GM13977 (cell line): Measurements from ENCODE around the gene NPRL2.

ENCODE experiments used
- DNase-seq: peaks from one replicate; pipeline ENCODE4 v3.0.0; 2012; ENCODE audit warnings: low spot score
- in situ Hi-C: fragments of 300-500 bp; cut with MboI; formaldehyde crosslinking; loops from one replicate; pipeline ENCODE4 v1.12.0; 2022; ENCODE audit warnings: low sequenced_read_pairs, low pct_unique_long_range_greater_than_20kb, mixed read lengths, inconsistent platforms; ENCODE audit not compliant: unreplicated experiment
- TF ChIP-seq, protein P1 (sequence below): IDR thresholded peaks from 2 replicates; pipeline ENCODE4 v1.5.1; 2012; ENCODE audit warnings: mild to moderate bottlenecking, control low read depth; ENCODE audit not compliant: insufficient read depth; ENCODE audit errors: extremely low read depth, missing control alignments

The NPRL2 gene

DNA sequence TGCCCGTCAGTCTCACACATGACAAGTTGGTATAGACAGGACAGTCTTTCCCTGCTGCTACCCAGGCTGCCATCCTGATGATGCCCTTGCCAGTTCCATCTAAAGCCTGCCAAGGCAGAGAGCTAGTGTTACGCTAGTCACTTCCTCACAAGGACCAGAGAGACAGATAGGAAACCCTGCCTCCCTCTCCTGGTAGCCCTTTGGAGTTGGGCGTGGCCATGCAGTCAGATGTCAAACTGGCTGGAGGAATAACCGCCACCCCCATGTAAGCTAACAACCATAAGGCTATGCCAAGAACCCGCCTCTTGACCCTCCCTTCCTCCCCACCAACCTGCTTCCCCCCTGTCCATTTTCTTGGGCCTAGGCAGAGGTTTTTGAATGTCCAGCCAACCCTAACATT is 6.0 kb upstream of the NPRL2 start:
- TF ChIP-seq, protein P1, sequence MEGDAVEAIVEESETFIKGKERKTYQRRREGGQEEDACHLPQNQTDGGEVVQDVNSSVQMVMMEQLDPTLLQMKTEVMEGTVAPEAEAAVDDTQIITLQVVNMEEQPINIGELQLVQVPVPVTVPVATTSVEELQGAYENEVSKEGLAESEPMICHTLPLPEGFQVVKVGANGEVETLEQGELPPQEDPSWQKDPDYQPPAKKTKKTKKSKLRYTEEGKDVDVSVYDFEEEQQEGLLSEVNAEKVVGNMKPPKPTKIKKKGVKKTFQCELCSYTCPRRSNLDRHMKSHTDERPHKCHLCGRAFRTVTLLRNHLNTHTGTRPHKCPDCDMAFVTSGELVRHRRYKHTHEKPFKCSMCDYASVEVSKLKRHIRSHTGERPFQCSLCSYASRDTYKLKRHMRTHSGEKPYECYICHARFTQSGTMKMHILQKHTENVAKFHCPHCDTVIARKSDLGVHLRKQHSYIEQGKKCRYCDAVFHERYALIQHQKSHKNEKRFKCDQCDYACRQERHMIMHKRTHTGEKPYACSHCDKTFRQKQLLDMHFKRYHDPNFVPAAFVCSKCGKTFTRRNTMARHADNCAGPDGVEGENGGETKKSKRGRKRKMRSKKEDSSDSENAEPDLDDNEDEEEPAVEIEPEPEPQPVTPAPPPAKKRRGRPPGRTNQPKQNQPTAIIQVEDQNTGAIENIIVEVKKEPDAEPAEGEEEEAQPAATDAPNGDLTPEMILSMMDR: no peak
- no peak for DNase-seq
- in situ Hi-C loops: no loop called here

DNA sequence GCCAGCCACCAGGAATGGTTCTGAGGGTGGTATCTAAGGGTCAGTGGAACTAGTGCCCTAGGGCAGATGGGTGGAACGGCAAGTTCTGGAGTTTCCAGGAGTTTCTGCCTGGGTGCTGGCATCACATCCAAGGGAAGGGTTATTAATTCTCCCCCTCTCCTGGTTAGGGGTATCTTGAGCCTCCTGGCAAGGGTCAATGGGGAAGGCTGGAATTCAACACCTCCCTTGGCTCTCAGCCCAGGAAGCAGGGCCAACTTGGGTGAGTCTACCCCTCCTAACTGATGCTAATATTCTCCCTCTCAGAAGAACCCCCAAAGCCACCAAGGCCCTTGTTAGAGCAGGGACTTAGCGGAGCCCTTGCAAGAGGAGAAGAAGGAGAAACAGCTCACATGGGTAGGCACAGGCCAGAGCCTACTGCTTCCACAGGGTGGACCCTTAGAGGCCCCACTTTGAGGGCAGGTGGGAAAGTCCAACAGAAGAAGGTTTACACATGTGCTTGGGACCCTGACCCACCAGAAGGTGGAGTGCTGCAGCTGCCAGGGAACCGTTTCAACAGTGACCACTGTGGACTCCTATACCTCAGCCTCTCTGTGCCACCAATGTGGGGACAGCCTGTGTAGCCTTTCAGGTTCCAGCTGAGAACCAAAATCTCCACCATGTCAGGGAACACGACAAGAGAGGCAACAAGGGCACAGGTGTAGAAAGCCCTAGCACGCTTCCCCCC is 5.4 kb upstream of the NPRL2 start:
- DNase-seq: no peak
- TF ChIP-seq, protein P1: no peak
- in situ Hi-C loops: no loop called here

DNA sequence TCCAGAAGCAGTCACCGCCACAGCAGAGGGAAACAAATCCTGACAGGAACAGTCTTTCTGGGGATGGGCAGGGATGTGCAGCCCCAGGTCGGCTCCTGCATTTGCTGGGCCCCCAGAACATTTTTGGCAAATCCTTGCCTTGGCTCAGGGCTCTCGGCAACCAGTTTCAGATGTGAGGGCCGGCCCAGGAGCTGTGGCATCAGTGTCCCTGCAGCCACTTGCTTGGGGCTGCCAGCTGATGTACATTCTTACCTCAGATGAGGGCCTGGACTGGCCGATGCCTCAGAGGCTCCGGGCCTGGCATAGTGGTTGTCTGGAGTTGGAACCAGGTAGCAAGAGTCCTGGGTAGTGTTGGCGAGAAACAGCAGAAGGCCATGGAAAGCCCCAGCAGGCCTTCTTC is 4.3 kb upstream of the NPRL2 start:
- DNase-seq: no peak
- in situ Hi-C loops: no loop called here
- TF ChIP-seq, protein P1: no peak

DNA sequence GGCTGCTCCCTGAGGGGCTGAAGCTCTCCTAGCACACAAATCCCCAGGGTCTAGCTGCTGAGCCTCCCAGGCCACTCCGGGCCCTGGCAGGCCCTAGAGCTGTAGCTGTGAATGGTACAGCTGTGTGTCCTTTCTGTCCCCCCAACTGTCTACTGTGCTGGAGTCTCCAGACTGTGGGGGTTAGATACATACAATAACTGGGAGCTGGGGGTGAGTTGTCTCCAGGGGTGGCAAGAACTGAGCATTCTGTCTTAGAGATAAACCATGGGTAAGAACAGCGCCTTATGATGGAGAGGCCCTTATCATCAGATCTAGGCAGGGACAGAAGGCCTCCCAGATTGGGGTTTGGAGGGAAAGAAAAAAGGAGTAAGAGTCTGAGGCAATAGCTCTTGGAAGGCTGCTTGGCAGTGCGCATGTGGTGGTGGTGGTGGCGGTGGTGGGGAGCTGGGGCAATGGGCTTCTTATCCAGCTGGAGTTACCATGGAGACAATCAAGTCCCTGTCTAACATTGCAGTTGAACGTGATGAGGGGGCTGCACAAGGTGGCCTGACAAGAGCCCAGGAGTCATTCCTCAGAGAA is 3.7 kb upstream of the NPRL2 start:
- DNase-seq: no peak
- TF ChIP-seq, protein P1: no peak
- in situ Hi-C loops: no loop called here

DNA sequence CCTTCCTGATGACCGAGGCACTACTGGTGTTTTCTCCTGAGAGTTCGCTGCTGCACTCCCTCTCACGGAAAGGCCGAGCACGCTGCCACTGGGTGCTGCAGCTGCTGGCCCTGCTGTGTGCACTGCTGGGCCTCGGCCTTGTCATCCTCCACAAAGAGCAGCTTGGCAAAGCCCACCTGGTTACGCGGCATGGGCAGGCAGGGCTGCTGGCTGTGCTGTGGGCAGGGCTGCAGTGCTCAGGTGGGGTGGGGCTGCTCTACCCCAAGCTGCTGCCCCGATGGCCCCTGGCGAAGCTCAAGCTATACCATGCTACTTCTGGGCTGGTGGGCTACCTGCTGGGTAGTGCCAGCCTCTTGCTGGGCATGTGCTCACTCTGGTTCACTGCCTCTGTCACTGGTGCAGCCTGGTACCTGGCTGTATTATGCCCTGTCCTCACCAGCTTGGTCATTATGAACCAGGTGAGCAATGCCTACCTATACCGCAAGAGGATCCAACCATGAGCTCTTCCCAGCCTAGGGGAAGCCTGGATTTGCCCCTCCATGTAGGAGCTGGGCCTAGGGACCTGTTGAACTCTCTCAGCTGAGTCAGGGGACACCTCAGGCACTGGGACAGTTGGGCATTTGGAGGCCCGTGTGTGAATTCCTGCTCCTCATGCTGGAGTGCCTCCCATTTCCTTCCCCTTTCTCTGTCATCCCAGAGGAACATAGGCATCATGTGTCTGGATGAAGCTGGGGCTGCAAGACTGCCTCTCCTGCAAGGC is 2.9 kb upstream of the NPRL2 start:
- in situ Hi-C loops: no loop called here
- DNase-seq: no peak
- TF ChIP-seq, protein P1: no peak

DNA sequence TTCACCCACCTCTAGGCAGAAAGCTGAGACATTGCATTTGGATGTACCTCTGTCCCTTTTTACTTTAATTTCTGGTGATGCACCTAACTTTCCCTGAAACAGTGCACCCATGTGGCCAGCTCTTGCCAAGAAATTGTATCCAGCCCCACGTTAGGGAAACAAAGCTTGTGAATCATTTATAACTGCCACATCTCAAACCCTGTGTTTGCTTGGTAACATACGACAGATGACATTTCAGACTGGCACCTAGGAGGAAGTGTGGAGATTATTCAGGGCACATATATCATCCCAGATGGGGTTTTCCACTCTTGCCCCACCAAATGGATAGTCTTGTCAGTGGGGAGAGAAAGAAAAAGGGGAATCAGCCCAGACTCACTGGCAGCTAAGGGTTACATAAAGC is 2.2 kb upstream of the NPRL2 start:
- in situ Hi-C loops: no loop called here
- no peak for DNase-seq
- TF ChIP-seq, protein P1: peak; percentile 24
